Activated CD8-positive, alpha-beta memory T cell treated with anti-CD3 and anti-CD28 coated beads for 1 hour (primary cell): ENCODE measurements around the gene DOK4.

Experiments
- DNase-seq, 2 donors: peaks; one replicate each; pipeline ENCODE4 v3.0.0-alpha.2; 2020; ENCODE audit warnings: low read depth in 1 of 2; ENCODE audit errors: extremely low read depth in 1 of 2

DOK4 gene

DNA sequence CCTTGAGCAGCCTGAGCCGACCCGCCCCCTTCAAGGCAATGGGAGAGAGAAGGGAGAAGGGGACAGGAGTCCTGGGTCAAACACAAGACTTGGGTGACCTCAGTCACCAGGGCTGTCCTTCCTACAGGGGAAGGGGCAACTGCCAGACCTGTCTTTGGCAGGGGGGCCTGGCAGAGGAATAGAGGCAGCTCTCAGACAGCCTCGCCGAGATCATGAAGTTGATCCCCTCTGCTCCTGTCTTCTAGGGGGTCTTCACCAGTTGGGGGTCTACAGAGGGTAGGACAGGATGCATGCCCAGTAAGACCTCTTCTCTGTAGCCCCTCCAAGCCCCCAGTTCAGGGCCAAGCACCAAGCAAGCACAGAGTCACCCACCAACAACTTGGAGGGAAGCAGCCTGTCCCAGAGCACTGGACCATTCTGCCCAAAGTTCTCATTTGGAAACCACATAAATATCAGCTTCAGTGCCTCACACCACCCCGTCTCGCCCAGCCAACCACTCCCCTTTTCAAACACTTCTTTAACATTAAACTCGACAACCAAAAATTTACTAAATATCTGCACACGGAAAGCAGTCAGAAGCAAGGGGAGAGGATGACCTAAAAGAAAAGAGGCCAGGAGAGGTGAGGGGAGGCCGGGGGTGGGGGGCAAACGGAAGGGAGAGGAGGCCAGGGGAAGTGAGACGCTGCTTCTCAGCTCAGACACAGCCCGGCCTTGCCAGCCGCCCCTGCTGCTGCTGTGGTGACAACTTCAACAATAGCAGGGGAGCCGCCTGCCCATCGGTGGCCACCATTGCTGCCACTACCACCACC is 7.7 kb downstream of the DOK4 start:
- DNase-seq: no peak

- DNase-seq: no peak
Measured at GRCh38 chr16:57477531-57478202, 8.6 kb downstream of the DOK4 start.

DNA sequence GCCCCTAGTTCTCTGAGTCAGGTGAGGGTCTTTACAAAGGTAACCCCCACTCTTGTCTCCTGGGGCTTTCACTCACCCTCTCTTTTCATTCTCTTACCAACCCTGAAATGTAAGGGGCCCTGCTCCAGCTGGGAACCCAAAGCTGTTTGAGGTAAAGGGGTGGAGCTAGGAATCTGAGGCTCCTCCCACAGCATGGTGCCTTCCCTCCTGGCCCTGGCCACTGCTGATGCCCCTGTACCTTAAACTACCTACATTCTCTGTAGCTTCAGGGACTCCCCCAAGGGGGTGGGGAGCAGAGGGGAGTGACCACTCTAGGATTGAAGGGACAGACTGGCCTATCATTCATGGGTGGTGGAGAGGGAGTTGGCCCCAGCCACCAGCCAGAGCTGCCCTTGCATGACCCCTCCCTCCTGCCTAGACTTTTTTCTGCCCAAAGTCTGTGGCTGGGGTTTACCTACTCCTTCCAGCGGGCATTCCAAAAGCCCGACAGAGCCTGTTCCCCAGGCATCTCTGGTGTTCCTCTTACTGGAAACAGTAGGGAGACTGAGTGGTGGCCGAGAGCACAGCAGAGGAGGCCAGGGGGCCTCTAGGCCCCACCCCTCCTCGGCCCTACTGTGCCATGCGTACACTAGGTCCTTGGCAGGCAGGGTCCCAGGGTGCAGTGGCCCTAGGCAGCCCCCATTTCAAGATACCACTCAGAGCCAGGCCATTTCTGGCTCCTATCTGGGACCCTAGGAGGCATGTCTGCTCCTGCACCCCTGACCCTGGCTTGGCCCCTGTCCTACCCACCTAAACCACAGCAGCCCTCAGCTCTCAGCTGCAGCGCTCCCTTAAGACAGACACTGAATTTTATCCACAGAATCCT is 9.5 kb downstream of the DOK4 start:
- DNase-seq: no peak

- DNase-seq: peak; percentile 39 to 45
Measured at GRCh38 chr16:57475711-57476339, 10.5 kb downstream of the DOK4 start.

- no peak for DNase-seq
Measured at GRCh38 chr16:57474671-57475661, 11.3 kb downstream of the DOK4 start.

- no peak for DNase-seq
Measured at GRCh38 chr16:57473906-57474305, 12.4 kb downstream of the DOK4 start.

- DNase-seq: no peak
Measured at GRCh38 chr16:57473176-57473840, 13.0 kb downstream of the DOK4 start.

- no peak for DNase-seq
Measured at GRCh38 chr16:57472665-57473060, 13.6 kb downstream of the DOK4 start.

DNA sequence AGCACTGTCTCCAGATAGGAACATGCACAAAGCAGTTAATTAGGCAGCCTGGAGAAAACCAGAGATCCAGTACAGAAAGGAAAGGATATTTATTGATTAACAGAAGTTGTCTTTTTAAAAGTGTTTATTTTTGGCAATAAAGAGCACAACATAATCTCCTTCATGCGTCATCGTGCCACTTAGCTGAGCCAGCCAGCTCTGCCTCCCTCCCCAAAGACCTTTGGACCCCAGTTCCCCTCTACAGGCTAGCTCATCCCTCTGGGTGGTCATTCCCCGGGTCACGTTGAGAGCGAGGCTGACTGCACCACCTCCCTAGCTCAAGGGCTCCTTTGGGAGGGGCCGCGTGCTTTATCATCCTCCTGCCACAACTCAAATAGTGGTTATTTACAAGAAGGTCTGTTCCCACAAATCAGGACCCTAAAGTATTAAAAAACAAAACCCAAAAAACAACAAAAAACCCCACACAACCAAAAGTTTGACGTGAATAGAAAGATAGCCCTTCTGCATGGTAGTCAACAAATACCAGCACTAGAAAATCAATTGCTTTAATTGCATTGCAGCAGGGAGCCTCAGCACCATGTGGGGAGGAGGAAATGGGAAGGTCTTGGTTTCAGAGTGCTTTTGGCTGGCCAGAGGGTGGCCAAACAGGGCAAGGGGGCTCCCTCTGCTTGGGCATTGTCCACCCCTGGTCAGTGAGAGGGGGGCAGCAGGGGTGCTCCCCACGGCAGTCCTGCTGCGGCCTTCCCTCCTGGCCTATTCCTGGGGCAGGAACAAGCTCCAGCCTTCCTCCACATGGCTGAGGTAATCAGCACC is 14.2 kb downstream of the DOK4 start:
- no peak for DNase-seq

DNA sequence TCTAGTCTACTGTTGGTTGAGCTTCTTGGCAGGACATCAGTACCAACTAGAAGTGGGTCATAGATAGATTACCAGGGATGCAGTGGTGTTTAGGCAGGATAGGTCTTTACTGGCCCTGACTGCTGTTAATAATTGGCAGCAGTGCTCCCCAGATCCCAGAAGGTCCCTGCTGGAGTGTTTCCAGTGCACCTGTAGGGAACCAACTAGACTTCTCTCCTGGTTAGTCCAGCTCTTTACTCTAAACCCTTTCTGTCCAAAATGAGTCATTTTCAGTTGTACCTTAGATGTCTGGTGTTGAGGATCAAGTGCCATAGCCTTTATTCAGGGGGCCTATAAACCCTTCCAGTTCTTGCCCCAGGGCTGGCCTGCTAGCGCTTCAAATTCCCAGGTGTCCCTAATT is 15.1 kb downstream of the DOK4 start:
- no peak for DNase-seq

DNA sequence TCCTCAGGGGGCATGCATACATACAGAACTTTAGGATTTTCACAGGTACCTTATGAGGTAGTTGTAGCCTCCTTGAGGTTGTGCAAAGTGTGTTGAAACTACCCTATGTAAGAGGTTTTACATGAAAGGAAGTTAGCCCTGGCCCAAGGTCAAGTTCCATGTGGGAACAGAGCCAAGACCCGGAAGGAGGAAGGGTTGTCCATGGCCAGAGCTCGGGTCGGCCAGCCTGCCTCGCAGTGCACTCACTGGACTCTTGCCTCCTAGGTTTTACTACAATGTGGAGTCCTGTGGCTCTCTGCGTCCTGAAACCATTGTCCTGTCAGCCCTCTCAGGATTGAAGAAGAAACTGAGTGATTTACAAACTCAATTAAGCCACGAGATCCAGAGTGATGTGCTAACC is 15.6 kb downstream of the DOK4 start:
- DNase-seq: no peak

GRCh38 chr16:57469917-57470470 is 16.3 kb downstream of the DOK4 start:
- no peak for DNase-seq

DNA sequence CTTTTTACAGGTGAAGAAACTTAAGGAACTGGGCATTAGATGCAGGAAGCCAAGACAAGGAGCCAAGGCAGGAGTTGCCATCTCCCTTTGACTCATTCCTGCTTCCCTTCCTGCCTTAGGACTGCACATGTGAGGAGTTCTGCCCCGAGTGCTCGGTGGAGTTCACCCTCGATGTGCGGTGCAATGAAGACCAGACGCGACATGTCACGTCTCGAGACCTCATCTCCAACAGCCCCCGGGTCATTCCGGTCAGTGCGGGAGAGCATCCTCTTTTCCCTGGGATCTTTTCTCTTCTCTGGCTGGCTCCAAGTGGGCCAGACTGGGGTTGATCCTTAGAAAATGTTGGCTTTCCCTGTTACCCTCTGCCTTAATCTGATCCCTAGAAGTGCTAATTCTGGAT is 17.2 kb downstream of the DOK4 start:
- DNase-seq: no peak

DNA sequence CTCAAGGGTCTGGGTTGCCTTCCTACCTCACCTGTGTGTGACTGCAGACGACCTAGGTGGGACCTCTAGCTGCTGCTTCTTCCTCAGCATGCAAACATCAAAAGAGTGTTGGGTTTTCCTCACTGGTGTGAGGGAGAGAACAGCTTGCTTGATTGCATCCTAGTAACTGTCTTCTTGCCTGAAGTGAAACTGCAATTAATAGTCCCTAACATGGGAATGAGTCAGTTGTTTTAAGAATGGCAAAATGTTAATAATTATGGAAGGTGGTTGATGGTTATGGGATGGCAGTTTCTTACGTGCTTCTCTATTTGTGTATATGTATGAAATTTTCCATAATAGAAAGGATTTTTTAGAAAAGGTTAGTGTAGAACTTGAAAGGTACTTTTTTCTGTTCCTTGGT is 17.9 kb downstream of the DOK4 start:
- DNase-seq: no peak

- DNase-seq: no peak
Measured at GRCh38 chr16:57464523-57464922, 21.8 kb downstream of the DOK4 start.

GRCh38 chr16:57462978-57463362 is 23.3 kb downstream of the DOK4 start:
- no peak for DNase-seq

GRCh38 chr16:57462209-57462977 is 23.9 kb downstream of the DOK4 start, which contains the start of gene POLR2C:
Gene POLR2C, plus strand, starts transcription at chr16:57462679. Its CDS starts 46 bp downstream, at chr16:57462725.
- peak; percentile 82 to 91 for DNase-seq
